LHCN-M2 (cell line): ENCODE data around the gene RAF1. TPM values are rescaled to one million over a fixed set of nuclear protein-coding genes. Genes with fewer than 3 reads are reported as not detected.
"Not testable (repeated sequence)": the region's sequence is repeated elsewhere in the genome, so short reads cannot be mapped to it uniquely, and the experiment has no call there.

Experiments used
- DNase-seq: peaks from one replicate; pipeline ENCODE4 v3.0.0-alpha.2; 2012; ENCODE audit warnings: low read depth
- polyA plus RNA-seq: library from polyadenylated mRNA; unstranded; fragments of >200 nt; gene quantifications from one replicate; pipeline ENCODE4 v1.2.1, GENCODE V29; 2012; ENCODE audit warnings: missing spikeins
- total RNA-seq: library from RNA; depleted of rRNA; stranded (reverse); fragments of >200 nt; gene quantifications from 2 replicates; pipeline ENCODE4 v1.2.3, GENCODE V29; 2014; rRNA removed

The RAF1 gene
- total RNA-seq, result 115 and 120 TPM in 2 replicates
- polyA plus RNA-seq, result 66.9 TPM

- DNase-seq, result peak; percentile 97
These were observed at the start of gene RAF1 for GRCh38 chr3:12663936-12664908. Gene RAF1 (minus strand): TSS chr3:12664117. CDS start chr3:12618721, 45,396 bp downstream.

GRCh38 chr3:12710062-12710461 is 46.1 kb upstream of the RAF1 start:
- DNase-seq, result no peak

GRCh38 chr3:12709334-12709733 is 45.4 kb upstream of the RAF1 start:
- DNase-seq, result no peak

GRCh38 chr3:12708584-12709192 is 44.8 kb upstream of the RAF1 start:
- DNase-seq, result peak; percentile 75

GRCh38 chr3:12707449-12707848 is 43.5 kb upstream of the RAF1 start:
- DNase-seq, result no peak

GRCh38 chr3:12706504-12707253 is 42.8 kb upstream of the RAF1 start:
- peak; percentile 77 for DNase-seq

GRCh38 chr3:12705981-12706380 is 42.1 kb upstream of the RAF1 start:
- peak; percentile 49 for DNase-seq

GRCh38 chr3:12705374-12705926 is 41.5 kb upstream of the RAF1 start:
- no peak for DNase-seq

- DNase-seq, result no peak
These were observed 38.6 kb upstream of the RAF1 start for GRCh38 chr3:12702501-12702900.

- DNase-seq, result not testable (repeated sequence)
These were observed 37.7 kb upstream of the RAF1 start for GRCh38 chr3:12701601-12702000.

- no peak for DNase-seq
These were observed 36.9 kb upstream of the RAF1 start for GRCh38 chr3:12700800-12701199.

GRCh38 chr3:12695916-12696315 is 32.0 kb upstream of the RAF1 start:
- no peak for DNase-seq

GRCh38 chr3:12695112-12695511 is 31.2 kb upstream of the RAF1 start:
- no peak for DNase-seq

GRCh38 chr3:12692444-12692843 is 28.5 kb upstream of the RAF1 start:
- DNase-seq, result no peak

GRCh38 chr3:12689997-12690711 is 26.2 kb upstream of the RAF1 start:
- no peak for DNase-seq

- DNase-seq, result no peak
These were observed 24.0 kb upstream of the RAF1 start for GRCh38 chr3:12687948-12688347.

- DNase-seq, result no peak
These were observed 22.2 kb upstream of the RAF1 start for GRCh38 chr3:12686096-12686495.

GRCh38 chr3:12681943-12682390 is 18.1 kb upstream of the RAF1 start:
- DNase-seq, result peak; percentile 78

- DNase-seq, result no peak
These were observed 17.4 kb upstream of the RAF1 start for GRCh38 chr3:12681089-12681942.

- DNase-seq, result peak; percentile 100
These were observed 15.6 kb upstream of the RAF1 start for GRCh38 chr3:12679468-12679867.
